GM23338 (cell line): ENCODE data around the gene KRT2. TPM values are rescaled to one million over a fixed set of nuclear protein-coding genes. Genes with fewer than 3 reads are reported as not detected.

Experiments used
- ATAC-seq: fragments of 200-7000 bp; cut with Tn5 transposase; 3 replicates; pipeline ENCODE4 v1.9.1; 2020
- DNase-seq: peaks from one replicate; pipeline ENCODE4 v3.0.0-alpha.2; 2015; ENCODE audit warnings: low spot score
- H2AFZ ChIP-seq: fragments of 200-600 bp; sonication (generic); 2 replicates; pipeline ENCODE4 v1.8.0; 2016; ENCODE audit warnings: antibody characterized with exemption, mild to moderate bottlenecking, moderate library complexity
- H3F3A ChIP-seq: fragments of 200-600 bp; sonication (generic); replicated peaks from 2 replicates; pipeline ENCODE4 v1.8.0; 2017; ENCODE audit warnings: antibody characterized with exemption, mixed run types, low read depth
- H3K27ac ChIP-seq: fragments of 200-600 bp; sonication (generic); 2 replicates; pipeline ENCODE4 v1.6.1; 2016; ENCODE audit warnings: low read depth
- H3K27me3 ChIP-seq: fragments of 200-600 bp; sonication (generic); 2 replicates; pipeline ENCODE4 v1.8.0; 2016; ENCODE audit warnings: mild to moderate bottlenecking, mixed run types, moderate library complexity; ENCODE audit not compliant: insufficient read depth
- H3K36me3 ChIP-seq: fragments of 200-600 bp; sonication (generic); 2 replicates; pipeline ENCODE4 v1.8.0; 2016; ENCODE audit warnings: mild to moderate bottlenecking; ENCODE audit not compliant: insufficient read depth
- H3K4me1 ChIP-seq: fragments of 200-600 bp; sonication (generic); 2 replicates; pipeline ENCODE4 v1.8.0; 2016; ENCODE audit warnings: mild to moderate bottlenecking, moderate library complexity; ENCODE audit not compliant: insufficient read depth
- H3K4me2 ChIP-seq: fragments of 200-600 bp; sonication (generic); 2 replicates; pipeline ENCODE4 v1.7.1; 2017; ENCODE audit warnings: mixed run types
- H3K4me3 ChIP-seq: fragments of 200-600 bp; sonication (generic); 2 replicates; pipeline ENCODE4 v1.6.1; 2016; ENCODE audit warnings: mixed run types
- H3K79me2 ChIP-seq: fragments of 200-600 bp; sonication (generic); replicated peaks from 2 replicates; pipeline ENCODE4 v1.8.0; 2017; ENCODE audit warnings: mild to moderate bottlenecking; ENCODE audit not compliant: insufficient read depth
- H3K9me2 ChIP-seq: fragments of 200-600 bp; sonication (generic); 2 replicates; pipeline ENCODE4 v1.8.0; 2017; ENCODE audit not compliant: insufficient read depth
- H4K20me1 ChIP-seq: fragments of 200-600 bp; sonication (generic); replicated peaks from 2 replicates; pipeline ENCODE4 v1.8.0; 2017; ENCODE audit warnings: mild to moderate bottlenecking; ENCODE audit not compliant: insufficient read depth
- H3K27ac Mint-ChIP-seq: 2 replicates; pipeline ENCODE4 v1.8.0; 2020; ENCODE audit warnings: inconsistent platforms, mild to moderate bottlenecking, moderate library complexity, mixed read lengths
- H3K27me3 Mint-ChIP-seq: 3 replicates; pipeline ENCODE4 v1.8.0; 2022; ENCODE audit warnings: low read depth, mild to moderate bottlenecking, moderate library complexity, mixed read lengths, inconsistent platforms; ENCODE audit not compliant: insufficient read depth, poor library complexity
- H3K36me3 Mint-ChIP-seq: 3 replicates; pipeline ENCODE4 v1.8.0; 2021; ENCODE audit warnings: low read depth, mild to moderate bottlenecking, inconsistent platforms, moderate library complexity, mixed read lengths
- H3K4me1 Mint-ChIP-seq: 3 replicates; pipeline ENCODE4 v1.8.0; 2020; ENCODE audit warnings: mild to moderate bottlenecking, inconsistent platforms, mixed read lengths
- H3K4me3 Mint-ChIP-seq: 3 replicates; pipeline ENCODE4 v1.8.0; 2021; ENCODE audit warnings: moderate library complexity, mild to moderate bottlenecking, inconsistent platforms, mixed read lengths
- H3K9me3 Mint-ChIP-seq: 3 replicates; pipeline ENCODE4 v1.8.0; 2020; ENCODE audit warnings: moderate library complexity, mild to moderate bottlenecking, inconsistent platforms, mixed read lengths
- CREB1 ChIP-seq: fragments of 250-450 bp; sonication (Bioruptor Pico); IDR thresholded peaks from 2 replicates; pipeline ENCODE4 v1.5.0; 2020; ENCODE audit warnings: low read depth, mild to moderate bottlenecking, moderate library complexity
- CTCF ChIP-seq, 2 experiments: fragments of 200-600 bp in 1 of 2; sonication (generic) in 1 of 2; conservative IDR thresholded peaks; 2 replicates each; pipeline versions ENCODE4 v1.5.1 to v1.6.1; 2016 to 2017; ENCODE audit warnings: antibody characterized with exemption in 2 of 2, low read depth in 2 of 2, mild to moderate bottlenecking in 2 of 2, moderate library complexity in 1 of 2
- ETS1 ChIP-seq: IDR thresholded peaks from 2 replicates; pipeline ENCODE4 v1.6.1; 2016; ENCODE audit warnings: antibody characterized with exemption
- EZH2 ChIP-seq: fragments of 200-600 bp; sonication (generic); IDR thresholded peaks from one replicate; pipeline ENCODE4 v1.8.0; 2017; ENCODE audit warnings: antibody characterized with exemption, mild to moderate bottlenecking, low read depth; ENCODE audit not compliant: unreplicated experiment
- EZH2phosphoT487 ChIP-seq: fragments of 200-600 bp; sonication (generic); IDR thresholded peaks from one replicate; pipeline ENCODE4 v1.8.1; 2018; ENCODE audit warnings: antibody characterized with exemption; ENCODE audit not compliant: unreplicated experiment
- JUNB ChIP-seq: IDR thresholded peaks from one replicate; pipeline ENCODE4 v1.6.1; 2016; ENCODE audit warnings: antibody characterized with exemption; ENCODE audit not compliant: unreplicated experiment
- NANOG ChIP-seq: IDR thresholded peaks from 2 replicates; pipeline ENCODE4 v1.6.1; 2016; ENCODE audit warnings: antibody characterized with exemption, borderline replicate concordance
- POLR2AphosphoS5 ChIP-seq: IDR thresholded peaks from 2 replicates; pipeline ENCODE4 v1.6.1; 2016; ENCODE audit warnings: antibody characterized with exemption, low read depth
- REST ChIP-seq: IDR thresholded peaks from one replicate; pipeline ENCODE4 v1.6.1; 2018; ENCODE audit warnings: antibody characterized with exemption; ENCODE audit not compliant: unreplicated experiment
- STAT1 ChIP-seq: IDR thresholded peaks from one replicate; pipeline ENCODE4 v1.6.1; 2016; ENCODE audit warnings: antibody characterized with exemption; ENCODE audit not compliant: unreplicated experiment
- ZNF114 ChIP-seq: fragments of 250-450 bp; sonication (Bioruptor Pico); IDR thresholded peaks from 2 replicates; pipeline ENCODE4 v1.5.0; 2020; ENCODE audit warnings: mild to moderate bottlenecking, moderate library complexity
- ZNF331 ChIP-seq: fragments of 250-450 bp; sonication (Bioruptor Pico); IDR thresholded peaks from 2 replicates; pipeline ENCODE4 v1.5.0; 2020; ENCODE audit warnings: low read depth, mild to moderate bottlenecking, moderate library complexity
- ZNF462 ChIP-seq: fragments of 250-450 bp; sonication (Bioruptor Pico); IDR thresholded peaks from 2 replicates; pipeline ENCODE4 v1.5.0; 2020; ENCODE audit warnings: mild to moderate bottlenecking, moderate library complexity
- polyA plus RNA-seq: library from polyadenylated mRNA; unstranded; fragments of >200 nt; fragmentation: Nextera tagmentation; extraction: Ambion mirVana; gene quantifications from 2 replicates; pipeline ENCODE4 v1.2.1, GENCODE V29; 2016
- total RNA-seq: library from RNA; depleted of rRNA; stranded (reverse); fragments of >200 nt; shearing (Covaris generic); gene quantifications from 2 replicates; pipeline ENCODE4 v1.2.3, GENCODE V29; 2014

KRT2 gene
- total and polyA plus RNA-seq, 2 experiments from 2014 or later = not detected

GRCh38 chr12:52655251-52655650, 3.2 kb upstream of the KRT2 start:
- ATAC-seq (no peak; the same call in 2 of the 3 replicates), DNase-seq (no peak)
- Histone ChIP-seq H3F3A (no peaks in the 10 kb centered on the region), H2AFZ (no peak overlapping the region), H3K9me2 (0 out of 2 replicates have a peak, but pooled peaks cover 4% of the 10 kb centered on the region), H3K36me3 (no peaks in the 10 kb centered on the region), H3K4me1 (no peaks in the 10 kb centered on the region), H3K27me3 (no peaks in the 10 kb centered on the region), H3K27ac (no peak overlapping the region), H3K4me2 (no peak overlapping the region), H4K20me1 (no peaks in the 10 kb centered on the region), H3K79me2 (no peaks in the 10 kb centered on the region), H3K4me3 (no peak overlapping the region)
- Mint-ChIP-seq H3K4me3 (no peak overlapping the region), H3K36me3 (no peaks in the 10 kb centered on the region), H3K9me3 (peaks cover 10% of the 10 kb centered on the region; the same call in 2 of the 3 replicates), H3K27me3 (peaks cover 11% of the 10 kb centered on the region), H3K4me1 (no peaks in the 10 kb centered on the region; the same call in 2 of the 3 replicates), H3K27ac (no peak overlapping the region)
- no peak for TF ChIP-seq STAT1
- TF ChIP-seq CREB1 (CRISPR knock-in tag) = no peak
- no peak for TF ChIP-seq ZNF331 (CRISPR knock-in tag)
- TF ChIP-seq NANOG = no peak
- no peak for TF ChIP-seq ZNF462
- TF ChIP-seq EZH2phosphoT487 = no peak
- TF ChIP-seq ZNF114 (CRISPR knock-in tag) = no peak
- TF ChIP-seq ETS1 = no peak
- no peak for TF ChIP-seq CTCF (conservative IDR thresholded peaks at IDR 0.05; ENCODE audit: low read depth in 2 of 2)
- no peak for TF ChIP-seq JUNB
- no peak for TF ChIP-seq EZH2
- no peak for TF ChIP-seq REST
- TF ChIP-seq POLR2AphosphoS5 = no peak
